ENCODE data around the gene KCNJ4.

The KCNJ4 gene

GRCh38 chr22:38456841-38457699, 2.1 kb upstream of the KCNJ4 start:
- no peak overlapping the region for H3K4me3 ChIP-seq (ENCODE audit: low read depth, low read length)
- no peak for DNase-seq (ENCODE audit: low read depth)
- TF ChIP-seq CTCF (IDR thresholded peaks at IDR 0.05; ENCODE audit: control insufficient read depth, extremely low read depth, insufficient read depth) = no peak

DNA sequence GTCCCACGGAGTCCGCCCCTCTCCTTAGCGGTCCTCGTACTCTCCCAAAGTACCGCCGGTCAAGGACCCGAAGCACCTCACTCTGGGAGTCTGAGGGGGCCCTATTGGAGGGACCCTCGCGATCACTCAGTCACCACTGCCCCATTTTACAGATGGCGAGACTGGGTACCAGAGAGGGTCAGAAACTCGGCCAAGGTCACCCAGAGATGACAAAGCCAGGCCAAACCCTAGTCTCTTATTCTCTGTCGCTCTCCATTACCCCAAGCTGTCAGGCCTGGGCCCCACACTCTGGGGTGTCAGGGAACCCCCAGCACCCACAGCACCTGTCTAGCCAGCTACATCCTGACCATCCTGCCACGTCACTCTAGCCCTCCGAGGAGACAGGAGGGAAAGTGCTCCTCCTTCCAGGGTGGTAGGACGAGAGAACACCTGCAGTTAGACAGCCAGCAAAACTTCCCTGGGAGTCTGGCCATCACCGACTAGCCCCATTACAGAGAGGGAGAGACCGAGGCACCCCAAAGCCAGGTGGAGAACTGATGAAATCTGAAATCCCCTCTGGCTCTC, 1.4 kb upstream of the KCNJ4 start:
- H3K4me3 ChIP-seq (ENCODE audit: low read depth, low read length) = no peak overlapping the region
- DNase-seq (ENCODE audit: low read depth) = no peak
- no peak for TF ChIP-seq CTCF (IDR thresholded peaks at IDR 0.05; ENCODE audit: control insufficient read depth, extremely low read depth, insufficient read depth)

- TF ChIP-seq CTCF (IDR thresholded peaks at IDR 0.05; ENCODE audit: control insufficient read depth, extremely low read depth, insufficient read depth) = no peak
- H3K4me3 ChIP-seq (ENCODE audit: low read depth, low read length) = 0 out of 2 replicates have a peak overlapping the region, but pooled peaks have one; percentile 18
- no peak for DNase-seq (ENCODE audit: low read depth)
Measured at GRCh38 chr22:38455530-38456271, 702 bp upstream of the KCNJ4 start.

GRCh38 chr22:38454353-38455075, 485 bp downstream of the KCNJ4 start:
- no peak for DNase-seq (ENCODE audit: low read depth)
- H3K4me3 ChIP-seq (ENCODE audit: low read depth, low read length) = no peak overlapping the region
- no peak for TF ChIP-seq CTCF (IDR thresholded peaks at IDR 0.05; ENCODE audit: control insufficient read depth, extremely low read depth, insufficient read depth)

- DNase-seq (ENCODE audit: low read depth) = no peak
- no peak overlapping the region for H3K4me3 ChIP-seq (ENCODE audit: low read depth, low read length)
- TF ChIP-seq CTCF (IDR thresholded peaks at IDR 0.05; ENCODE audit: control insufficient read depth, extremely low read depth, insufficient read depth) = no peak
Measured at GRCh38 chr22:38453996-38454352, 1.0 kb downstream of the KCNJ4 start.

DNA sequence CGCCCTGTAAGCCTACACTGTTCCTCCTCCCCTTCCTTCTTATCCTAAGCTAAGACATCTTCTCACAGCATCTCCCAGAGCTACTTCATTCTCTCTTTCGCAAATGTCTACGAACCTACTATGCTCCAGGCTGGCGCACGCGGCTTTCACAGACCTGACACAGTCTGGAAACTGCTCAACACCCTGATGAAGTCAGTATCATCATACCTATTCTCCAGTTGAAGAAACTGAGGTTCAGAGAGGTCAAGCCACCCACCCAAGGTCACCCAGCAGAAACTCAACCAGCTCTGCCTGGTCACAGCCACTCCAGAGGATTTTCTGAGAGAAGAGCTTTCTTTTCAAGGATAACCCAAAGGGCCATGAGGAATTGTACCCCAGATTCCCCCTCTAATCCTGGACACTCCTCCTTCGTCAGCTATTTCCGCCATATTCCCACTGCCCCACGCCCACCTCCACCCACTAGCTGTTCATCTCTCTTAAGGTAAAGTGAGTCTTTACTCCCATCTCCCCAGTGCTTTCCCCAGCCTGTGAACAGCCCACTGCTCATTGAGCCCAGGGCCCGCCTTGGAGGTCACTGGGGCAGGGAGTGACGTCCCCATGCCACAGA, 1.8 kb downstream of the KCNJ4 start:
- H3K4me3 ChIP-seq (ENCODE audit: low read depth, low read length) = no peak overlapping the region
- no peak for DNase-seq (ENCODE audit: low read depth)
- TF ChIP-seq CTCF (IDR thresholded peaks at IDR 0.05; ENCODE audit: control insufficient read depth, extremely low read depth, insufficient read depth) = no peak
